GM19043 (cell line): ENCODE measurements around the gene EYA2.

Source experiments
- ATAC-seq: cut with Tn5 transposase; IDR thresholded peaks from one replicate; pipeline ENCODE4 v1.9.1; 2021; ENCODE audit warnings: low read depth; ENCODE audit not compliant: unreplicated experiment

EYA2 gene

GRCh38 chr20:46998477-46999240, 104.0 kb downstream of the EYA2 start:
- ATAC-seq: no peak

GRCh38 chr20:46999801-47000465, 105.3 kb downstream of the EYA2 start:
- ATAC-seq: no peak

GRCh38 chr20:47003223-47003622, 108.6 kb downstream of the EYA2 start:
- no peak for ATAC-seq

- no peak for ATAC-seq
These were observed 109.5 kb downstream of the EYA2 start for GRCh38 chr20:47004179-47004578.

- ATAC-seq: no peak
These were observed 113.4 kb downstream of the EYA2 start for GRCh38 chr20:47007826-47008655.

GRCh38 chr20:47008842-47009518, 114.3 kb downstream of the EYA2 start:
- ATAC-seq: no peak

- no peak for ATAC-seq
These were observed 115.1 kb downstream of the EYA2 start for GRCh38 chr20:47009784-47010183.

- ATAC-seq: no peak
These were observed 117.3 kb downstream of the EYA2 start for GRCh38 chr20:47011984-47012383.

GRCh38 chr20:47013606-47014005, 119.0 kb downstream of the EYA2 start:
- ATAC-seq: no peak

GRCh38 chr20:47016068-47016664, 121.5 kb downstream of the EYA2 start:
- ATAC-seq: no peak

- no peak for ATAC-seq
These were observed 123.7 kb downstream of the EYA2 start for GRCh38 chr20:47018381-47018780.

GRCh38 chr20:47019121-47019824, 124.6 kb downstream of the EYA2 start:
- ATAC-seq: no peak

GRCh38 chr20:47020231-47020630, 125.6 kb downstream of the EYA2 start:
- ATAC-seq: no peak

GRCh38 chr20:47021850-47022249, 127.2 kb downstream of the EYA2 start:
- ATAC-seq: no peak

- ATAC-seq: no peak
These were observed 129.9 kb downstream of the EYA2 start for GRCh38 chr20:47024461-47024937.

GRCh38 chr20:47027042-47027441, 132.4 kb downstream of the EYA2 start:
- ATAC-seq: no peak

- no peak for ATAC-seq
These were observed 132.8 kb downstream of the EYA2 start for GRCh38 chr20:47027456-47027855.

GRCh38 chr20:47028487-47028886, 133.8 kb downstream of the EYA2 start:
- no peak for ATAC-seq

- no peak for ATAC-seq
These were observed 135.2 kb downstream of the EYA2 start for GRCh38 chr20:47029845-47030244.
